ENCODE measurements around the gene CHSY1. TPM values are rescaled to one million over a fixed set of nuclear protein-coding genes. Genes with fewer than 3 reads are reported as not detected.

Gene CHSY1
- total and polyA plus RNA-seq, 2 of the 4 experiments (the other 2 are of a cell fraction), result 40.9 to 53.2 TPM

GRCh38 chr15:101179341-101180153 lies 72.3 kb downstream of the CHSY1 start:
- BruUV-seq (replicated peaks), result no TSS peak
- peak overlapping the region in 1 of 2 experiments; percentile 10; a peak in 1 of 4 replicates for H4K8ac ChIP-seq (ENCODE audit: low read depth in 2 of 2, low read length in 2 of 2)
- in situ Hi-C loops (cut with MboI; ENCODE audit: low sequenced_read_pairs), result no loop called here
- no peak overlapping the region; the same call in 1 of the 2 replicates for H3K18ac ChIP-seq (ENCODE audit: low read depth, low read length)
- H3K4me1 ChIP-seq (ENCODE audit: control insufficient read depth, insufficient read depth, low read length), result peaks cover 32% of the 10 kb centered on the region
- no peak overlapping the region for H3K9ac ChIP-seq (ENCODE audit: low read depth, low read length)
- peak overlapping the region; percentile 30 for H2AK9ac ChIP-seq (replicated peaks; ENCODE audit: low read depth, low read length, poor library complexity)
- no peak for TF ChIP-seq USF2 (IDR thresholded peaks at IDR 0.05; ENCODE audit: low read depth, low read length)
- 0 out of 2 replicates have a peak, but pooled peaks have one; percentile 1 for TF ChIP-seq SMC3 (IDR thresholded peaks at IDR 0.05; ENCODE audit: low read depth, low read length)
- no peak overlapping the region for H2AFZ ChIP-seq (replicated peaks; ENCODE audit: low read length, poor library complexity)
- peak overlapping the region; percentile 30; the same call in 1 of the 2 replicates for H2AK5ac ChIP-seq (ENCODE audit: low read depth, low read length)
- 0 out of 2 replicates have a peak overlapping the region, but pooled peaks have one; percentile 4 for H3K23ac ChIP-seq (ENCODE audit: low read depth, low read length)
- CTCF ChIA-PET, result no interaction called here
- H3K4me2 ChIP-seq (ENCODE audit: low read depth, low read length), result no peak overlapping the region
- peaks cover 15% of the 10 kb centered on the region for H4K20me1 ChIP-seq (ENCODE audit: insufficient read depth, low read length)
- H3K27ac ChIP-seq (ENCODE audit: insufficient read depth, low read length), result peak overlapping the region; percentile 43
- H2BK5ac ChIP-seq (ENCODE audit: low read depth, low read length, poor library complexity, severe bottlenecking), result peak overlapping the region; percentile 46
- dilution Hi-C loops (cut with HindIII; ENCODE audit: low sequenced_read_pairs, unreplicated experiment), result no loop called here
- no peaks in the 10 kb centered on the region for H3K27me3 ChIP-seq (ENCODE audit: control insufficient read depth, insufficient read depth, low read length)
- ATAC-seq (ENCODE audit: low read depth), result peak; percentile 55
- H3K56ac ChIP-seq (ENCODE audit: extremely low read depth, insufficient read depth, low read length), result no peak overlapping the region; the same call in 1 of the 2 replicates
- peak; percentile 74 for DNase-seq
- intact Hi-C loops (cut with micrococcal nuclease), result no loop called here
- H3K4me3 ChIP-seq (ENCODE audit: insufficient read depth, low read depth, low read length), result no peak overlapping the region
- WGBS, 2 experiments (ENCODE audit: extremely low coverage in 2 of 2, insufficient read length in 1 of 2), result 94% methylated on average over 8 of the region's 21 CpGs; no CpG with 5 or more reads in 1 of the 2 experiments
- H3K9me3 ChIP-seq (ENCODE audit: control insufficient read depth, insufficient read depth, low read length), result peaks cover 3% of the 10 kb centered on the region
- peak overlapping the region; percentile 57 for H3K4ac ChIP-seq (ENCODE audit: low read depth, low read length)
- H2BK15ac ChIP-seq (ENCODE audit: low read depth, low read length), result no peak overlapping the region
- peaks cover 35% of the 10 kb centered on the region for H3K36me3 ChIP-seq (ENCODE audit: control insufficient read depth, insufficient read depth, low read length)
- H4K91ac ChIP-seq (ENCODE audit: insufficient read depth, low read depth, low read length), result no peak overlapping the region; the same call in 1 of the 2 replicates
- H3K9me1 ChIP-seq (ENCODE audit: insufficient read depth, low read length), result peaks cover 32% of the 10 kb centered on the region
- peak overlapping the region; percentile 18; the same call in 1 of the 2 replicates for H4K5ac ChIP-seq (ENCODE audit: low read depth, low read length)
- H2BK20ac ChIP-seq (ENCODE audit: low read depth, low read length), result no peak overlapping the region
- no peak overlapping the region; the same call in 1 of the 2 replicates for H3K14ac ChIP-seq (replicated peaks; ENCODE audit: low read depth, low read length)
- POLR2A ChIA-PET (ENCODE audit: unreplicated experiment), result no interaction called here
- H2BK120ac ChIP-seq (ENCODE audit: low read depth, low read length), result peak overlapping the region; percentile 22; the same call in 1 of the 2 replicates
- H3K79me1 ChIP-seq (ENCODE audit: low read depth in 1 of 2, low read length in 2 of 2), result peaks cover 40 to 80% of the 10 kb centered on the region in 2 experiments
